ENCODE data around the gene MSMO1.
"Not testable (repeated sequence)": the region's sequence is repeated elsewhere in the genome, so short reads cannot be mapped to it uniquely, and the experiment has no call there.

Gene MSMO1

GRCh38 chr4:165327211-165328100 is at the start of gene MSMO1:
Gene MSMO1 (plus strand): TSS chr4:165327669. CDS start chr4:165333371, 5,702 bp downstream.
- peak; percentile 98 for DNase-seq

GRCh38 chr4:165279531-165279930 is 47.9 kb upstream of the MSMO1 start:
- not testable (repeated sequence) for DNase-seq

GRCh38 chr4:165284697-165285096 is 42.8 kb upstream of the MSMO1 start:
- DNase-seq, result not testable (repeated sequence)

- not testable (repeated sequence) for DNase-seq
These were observed 40.7 kb upstream of the MSMO1 start for GRCh38 chr4:165286619-165287340.

- no peak for DNase-seq
These were observed 39.2 kb upstream of the MSMO1 start for GRCh38 chr4:165288226-165288625.

- DNase-seq, result no peak
These were observed 38.6 kb upstream of the MSMO1 start for GRCh38 chr4:165288639-165289422.

- no peak for DNase-seq
These were observed 38.1 kb upstream of the MSMO1 start for GRCh38 chr4:165289423-165289785.

GRCh38 chr4:165293061-165293460 is 34.4 kb upstream of the MSMO1 start:
- DNase-seq, result no peak

- DNase-seq, result no peak
These were observed 33.4 kb upstream of the MSMO1 start for GRCh38 chr4:165293927-165294649.

- DNase-seq, result peak; percentile 1
These were observed 32.6 kb upstream of the MSMO1 start for GRCh38 chr4:165294907-165295306.

- no peak for DNase-seq
These were observed 29.8 kb upstream of the MSMO1 start for GRCh38 chr4:165297626-165298025.

- DNase-seq, result peak; percentile 12
These were observed 27.9 kb upstream of the MSMO1 start for GRCh38 chr4:165299399-165300060.

- DNase-seq, result no peak
These were observed 25.6 kb upstream of the MSMO1 start for GRCh38 chr4:165301833-165302232.

- DNase-seq, result no peak
These were observed 24.8 kb upstream of the MSMO1 start for GRCh38 chr4:165302658-165303057.

GRCh38 chr4:165308166-165308565 is 19.3 kb upstream of the MSMO1 start:
- DNase-seq, result no peak

GRCh38 chr4:165308606-165309005 is 18.9 kb upstream of the MSMO1 start:
- DNase-seq, result no peak

- DNase-seq, result no peak
These were observed 18.0 kb upstream of the MSMO1 start for GRCh38 chr4:165309456-165309855.

GRCh38 chr4:165312506-165312905 is 15.0 kb upstream of the MSMO1 start:
- DNase-seq, result no peak

GRCh38 chr4:165319030-165319429 is 8.4 kb upstream of the MSMO1 start:
- no peak for DNase-seq

- no peak for DNase-seq
These were observed 8.0 kb upstream of the MSMO1 start for GRCh38 chr4:165319509-165319908.

- no peak for DNase-seq
These were observed 3.1 kb upstream of the MSMO1 start for GRCh38 chr4:165324236-165324917.
